Esophagus muscularis mucosa (tissue), 4 donors: ENCODE results near the gene PDE4C. TPM values are rescaled to one million over a fixed set of nuclear protein-coding genes. Genes with fewer than 3 reads are reported as not detected.

Experiments
- DNase-seq: peaks from one replicate; pipeline ENCODE4 v3.0.0-alpha.2; 2017; ENCODE audit errors: extremely low spot score
- H3K27ac ChIP-seq, 4 donors: fragments of 200-600 bp; sonication (generic); replicated peaks in 1 of 4; 1 replicate in 3 of 4; 2 replicates in 1 of 4; pipeline ENCODE4 v1.5.1; 2016 to 2019; ENCODE audit warnings: mild to moderate bottlenecking in 1 of 4
- H3K27me3 ChIP-seq, 4 donors: fragments of 200-600 bp; sonication (generic); one replicate each; pipeline versions ENCODE4 v1.5.1 to v1.6.0; 2016 to 2019
- H3K36me3 ChIP-seq, 4 donors: fragments of 200-600 bp; sonication (generic); one replicate each; pipeline ENCODE4 v1.5.1; 2016 to 2019
- H3K4me1 ChIP-seq, 4 donors: fragments of 200-600 bp; sonication (generic); one replicate each; pipeline ENCODE4 v1.5.1; 2016 to 2019
- H3K4me3 ChIP-seq, 4 donors: fragments of 200-600 bp; sonication (generic); 1 replicate in 2 of 4; 2 replicates in 2 of 4; pipeline ENCODE4 v1.5.1; 2016 to 2019; ENCODE audit warnings: mild to moderate bottlenecking in 4 of 4, moderate library complexity in 1 of 4
- H3K9me3 ChIP-seq, 4 donors: fragments of 200-600 bp; sonication (generic); 1 replicate in 3 of 4; 2 replicates in 1 of 4; pipeline ENCODE4 v1.5.1; 2016 to 2019
- EP300 ChIP-seq: sonication (generic); formaldehyde crosslinking; IDR thresholded peaks from one replicate; pipeline ENCODE4 v1.6.1; 2017; ENCODE audit warnings: antibody characterized with exemption
- POLR2A ChIP-seq: fragments of 450-650 bp; IDR thresholded peaks from one replicate; pipeline ENCODE4 v1.6.1; 2017; ENCODE audit warnings: antibody characterized with exemption, moderate library complexity, mild to moderate bottlenecking, low read depth
- POLR2AphosphoS5 ChIP-seq, 2 donors: sonication (generic); formaldehyde crosslinking; IDR thresholded peaks; one replicate each; pipeline ENCODE4 v1.6.1; 2017; ENCODE audit warnings: antibody characterized with exemption in 2 of 2
- WGBS: methylation state at CpG from one replicate; pipeline ENCODE4 v1.1.5; 2018; 5-methylcytosine and 5-hydroxymethylcytosine counted together
- intact Hi-C: fragments of 100-400 bp; cut with DNase I; formaldehyde crosslinking; loops from one replicate; pipeline ENCODE4 v1.15.1; 2023
- total RNA-seq, 4 donors: library from RNA; depleted of rRNA; stranded (reverse); fragments of >200 nt; gene quantifications; one replicate each; pipeline versions ENCODE4 v1.1.0 to v1.2.1, GENCODE V29; 2016
- TF ChIP-seq, protein P1 (sequence below), 3 experiments: fragments of 200-600 bp in 2 of 3; fragments of 450-650 bp in 1 of 3; sonication (generic) in 2 of 3; IDR thresholded peaks; one replicate each; pipeline ENCODE4 v1.5.1; 2017 to 2019; ENCODE audit warnings: antibody characterized with exemption in 3 of 3, mild to moderate bottlenecking in 2 of 3, moderate library complexity in 1 of 3

The PDE4C gene
- total RNA-seq, 4 donors from 2014 or later, result 0.17 to 1.2 (median 0.54) TPM

DNA sequence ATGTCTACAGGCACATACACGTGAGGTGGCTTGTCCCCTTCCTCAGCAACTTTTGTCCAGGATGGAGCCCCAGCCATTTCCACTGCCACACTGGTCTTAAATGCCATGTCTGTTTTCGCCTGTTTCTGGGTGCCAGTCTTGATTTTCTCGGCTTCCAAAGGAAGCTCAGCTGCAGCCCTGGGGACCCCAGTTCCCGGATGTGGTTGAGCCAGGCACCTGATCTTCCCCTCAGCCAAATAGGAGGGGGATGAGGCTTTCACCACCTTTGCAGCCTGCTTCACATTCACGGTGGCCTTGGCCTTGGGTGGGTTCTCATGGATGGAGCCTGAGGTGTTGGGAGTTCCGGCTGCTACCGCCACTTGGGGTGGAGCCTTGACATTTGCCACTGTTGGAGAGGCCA is 39.3 kb upstream of the PDE4C start:
- Histone ChIP-seq H3K27ac (no peak overlapping the region), H3K9me3 (no peaks in the 10 kb centered on the region), H3K4me3 (no peak overlapping the region), H3K27me3 (no peaks in the 10 kb centered on the region), H3K4me1 (no peaks in the 10 kb centered on the region), H3K36me3 (peaks cover 20 to 65% (median 47%) of the 10 kb centered on the region in 4 donors)
- DNase-seq, result no peak
- WGBS, result 93% methylated on average over 6 of the region's 7 CpGs
- intact Hi-C loops, result no loop called here
- TF ChIP-seq POLR2A (no peak), EP300 (no peak), POLR2AphosphoS5 (IDR thresholded peaks at IDR 0.05) (no peak)
- TF ChIP-seq, protein P1, sequence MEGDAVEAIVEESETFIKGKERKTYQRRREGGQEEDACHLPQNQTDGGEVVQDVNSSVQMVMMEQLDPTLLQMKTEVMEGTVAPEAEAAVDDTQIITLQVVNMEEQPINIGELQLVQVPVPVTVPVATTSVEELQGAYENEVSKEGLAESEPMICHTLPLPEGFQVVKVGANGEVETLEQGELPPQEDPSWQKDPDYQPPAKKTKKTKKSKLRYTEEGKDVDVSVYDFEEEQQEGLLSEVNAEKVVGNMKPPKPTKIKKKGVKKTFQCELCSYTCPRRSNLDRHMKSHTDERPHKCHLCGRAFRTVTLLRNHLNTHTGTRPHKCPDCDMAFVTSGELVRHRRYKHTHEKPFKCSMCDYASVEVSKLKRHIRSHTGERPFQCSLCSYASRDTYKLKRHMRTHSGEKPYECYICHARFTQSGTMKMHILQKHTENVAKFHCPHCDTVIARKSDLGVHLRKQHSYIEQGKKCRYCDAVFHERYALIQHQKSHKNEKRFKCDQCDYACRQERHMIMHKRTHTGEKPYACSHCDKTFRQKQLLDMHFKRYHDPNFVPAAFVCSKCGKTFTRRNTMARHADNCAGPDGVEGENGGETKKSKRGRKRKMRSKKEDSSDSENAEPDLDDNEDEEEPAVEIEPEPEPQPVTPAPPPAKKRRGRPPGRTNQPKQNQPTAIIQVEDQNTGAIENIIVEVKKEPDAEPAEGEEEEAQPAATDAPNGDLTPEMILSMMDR (IDR thresholded peaks at IDR 0.05), result no peak

DNA sequence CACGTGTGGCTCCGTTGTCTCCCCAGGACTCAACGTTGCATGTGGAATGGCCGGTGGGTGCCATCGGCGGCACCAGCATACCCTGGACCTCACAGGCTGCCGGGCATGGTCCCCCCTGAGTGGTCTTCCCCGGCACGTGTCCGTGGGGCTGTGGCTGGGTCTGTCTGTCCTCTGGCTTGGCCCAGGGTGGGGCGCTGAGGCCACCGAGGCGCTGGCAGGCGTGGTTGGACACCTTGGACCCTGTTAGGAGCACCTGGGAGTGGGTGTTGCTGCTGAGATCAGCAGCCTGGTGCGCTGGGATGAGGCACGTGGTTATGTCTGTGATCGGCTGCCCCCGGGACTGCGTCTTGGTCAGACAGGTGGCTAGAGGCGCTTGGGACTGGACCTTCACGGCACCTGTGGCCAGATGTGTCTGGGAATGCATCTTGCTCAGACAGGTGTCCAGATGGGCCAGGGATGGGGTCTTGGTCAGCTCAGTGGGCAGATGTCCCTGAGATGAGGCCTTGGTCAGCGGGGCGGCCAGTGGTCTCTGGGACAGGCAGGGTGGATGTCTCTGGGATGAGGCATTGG is 38.8 kb upstream of the PDE4C start:
- intact Hi-C loops, result no loop called here
- WGBS, result 95% methylated on average over 9 of the region's 23 CpGs
- no peaks in the 10 kb centered on the region for H3K4me1 ChIP-seq

DNA sequence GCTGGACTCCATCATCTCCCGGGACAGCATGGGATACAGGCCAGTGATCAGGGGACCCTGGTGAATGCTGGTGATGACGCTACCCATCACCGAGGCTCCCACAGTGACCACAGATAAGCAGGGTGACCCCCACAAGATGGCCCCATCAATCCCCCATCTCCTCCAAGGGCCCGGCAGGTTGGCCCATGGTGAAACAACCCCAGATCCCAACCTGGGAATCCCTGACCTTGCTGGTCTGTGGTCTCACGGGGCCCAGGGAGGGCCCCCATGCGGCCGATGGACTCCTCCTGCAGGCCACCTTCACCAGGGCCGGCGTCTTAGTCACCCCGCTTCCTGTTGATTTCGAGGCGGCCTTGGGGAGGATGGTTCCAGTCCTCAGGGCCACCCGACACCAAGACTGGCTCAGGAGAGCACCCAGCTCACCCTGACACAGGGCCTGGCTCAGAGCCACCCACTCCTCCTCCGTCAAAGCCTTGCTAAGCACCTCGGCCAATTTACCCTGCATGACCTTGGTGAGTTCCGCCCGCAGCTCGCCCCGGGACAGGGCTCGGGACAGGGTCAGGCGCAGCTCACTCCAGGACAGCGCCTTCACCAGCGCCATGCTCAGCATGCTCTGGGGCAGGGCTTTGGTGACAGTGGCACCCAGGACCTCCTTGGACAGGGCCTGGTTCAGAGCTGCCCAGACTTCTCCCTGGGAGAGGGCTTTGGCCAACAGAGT is 38.1 kb upstream of the PDE4C start:
- Histone ChIP-seq H3K27me3 (no peaks in the 10 kb centered on the region), H3K36me3 (peaks cover 20 to 64% (median 47%) of the 10 kb centered on the region in 4 donors)
- intact Hi-C loops, result no loop called here

More for the DNA sequence above, 38.8 kb upstream of the PDE4C start:
- no peak for DNase-seq
- Histone ChIP-seq H3K27ac (no peak overlapping the region), H3K9me3 (no peaks in the 10 kb centered on the region), H3K36me3 (peaks cover 20 to 65% (median 47%) of the 10 kb centered on the region in 4 donors), H3K27me3 (no peaks in the 10 kb centered on the region), H3K4me3 (no peak overlapping the region)
- TF ChIP-seq EP300, result no peak
- no peak for TF ChIP-seq POLR2A
- TF ChIP-seq, protein P1 (IDR thresholded peaks at IDR 0.05), result no peak

DNA sequence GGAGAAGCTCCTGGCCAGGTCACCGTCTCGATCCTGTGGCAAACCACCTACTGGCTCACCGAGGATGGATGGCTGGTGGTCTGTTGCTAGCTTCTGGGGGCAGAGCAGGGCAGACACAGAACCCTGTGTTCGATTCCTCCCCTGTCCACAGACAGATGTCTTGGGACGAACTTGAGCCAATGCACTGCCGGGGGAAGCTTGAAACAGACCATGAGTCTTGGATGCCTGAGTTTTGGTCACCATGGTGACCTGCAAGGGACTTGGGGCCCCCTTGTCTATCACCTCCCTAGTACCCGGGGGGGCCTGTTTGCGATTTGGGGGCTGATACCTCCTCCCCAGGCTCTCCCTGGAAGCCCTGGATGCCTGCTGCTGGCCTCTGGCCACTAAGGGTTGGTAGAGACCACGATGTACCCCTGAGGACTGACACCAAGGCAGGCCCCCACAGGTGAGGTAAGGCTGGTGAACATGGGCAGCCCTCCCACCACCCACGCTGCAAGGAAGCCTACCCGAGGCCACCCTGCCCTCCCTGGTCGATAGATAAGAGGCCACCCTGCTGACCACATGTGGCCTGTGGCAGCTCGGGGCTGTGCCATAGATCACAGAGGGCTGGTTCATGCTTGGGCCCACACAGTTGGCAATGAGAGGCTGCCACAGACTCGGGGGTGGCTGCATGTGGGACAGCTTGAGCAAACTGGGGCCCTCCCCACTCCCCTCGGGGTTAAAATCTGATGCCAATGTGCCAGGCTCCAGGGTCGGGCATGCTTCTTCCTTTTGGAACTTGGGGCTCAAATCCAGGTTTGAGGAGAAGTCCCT is 37.3 kb upstream of the PDE4C start:
- intact Hi-C loops, result no loop called here
- H3K36me3 ChIP-seq, result peaks cover 20 to 56% (median 44%) of the 10 kb centered on the region in 4 donors
- 69% methylated on average over 4 of the region's 16 CpGs for WGBS
- H3K27me3 ChIP-seq, result no peaks in the 10 kb centered on the region
- no peak overlapping the region for H3K4me3 ChIP-seq
- no peak for DNase-seq
- TF ChIP-seq, protein P1 (IDR thresholded peaks at IDR 0.05), result no peak
- TF ChIP-seq POLR2AphosphoS5 (IDR thresholded peaks at IDR 0.05) (no peak), EP300 (no peak), POLR2A (no peak)
- no peaks in the 10 kb centered on the region for H3K9me3 ChIP-seq
- H3K27ac ChIP-seq, result no peak overlapping the region
- H3K4me1 ChIP-seq, result no peaks in the 10 kb centered on the region

More for the DNA sequence above, 38.1 kb upstream of the PDE4C start:
- no peaks in the 10 kb centered on the region for H3K4me1 ChIP-seq
- H3K9me3 ChIP-seq, result no peaks in the 10 kb centered on the region
- DNase-seq, result no peak
- no peak for TF ChIP-seq POLR2A
- no peak overlapping the region for H3K4me3 ChIP-seq
- 96% methylated on average over 4 of the region's 23 CpGs for WGBS
- no peak overlapping the region for H3K27ac ChIP-seq

DNA sequence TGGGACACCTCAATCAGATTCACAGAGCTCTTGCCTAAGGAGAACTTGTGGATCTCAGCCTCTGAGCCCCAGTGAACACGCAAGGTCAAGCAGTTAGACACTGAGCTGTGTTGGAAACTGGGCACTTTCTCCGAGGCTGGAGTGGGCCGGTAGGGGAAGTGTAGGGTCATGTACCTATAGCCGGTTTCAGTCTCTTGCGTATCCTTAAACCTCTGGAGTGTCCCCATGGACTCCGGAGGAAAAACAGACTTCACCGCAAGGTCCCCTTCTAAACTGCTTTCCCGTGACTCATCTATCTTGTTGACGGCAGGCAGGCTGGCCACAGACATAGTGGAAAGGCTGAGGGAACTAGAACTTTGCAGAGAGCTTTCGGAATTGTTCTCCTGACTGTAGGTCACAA is 36.7 kb upstream of the PDE4C start:
- Histone ChIP-seq H3K4me3 (no peak overlapping the region), H3K27me3 (no peaks in the 10 kb centered on the region), H3K27ac (no peak overlapping the region), H3K9me3 (no peaks in the 10 kb centered on the region), H3K36me3 (peaks cover 20 to 50% (median 39%) of the 10 kb centered on the region in 4 donors), H3K4me1 (no peaks in the 10 kb centered on the region)
- TF ChIP-seq EP300 (no peak), POLR2AphosphoS5 (IDR thresholded peaks at IDR 0.05) (no peak), POLR2A (no peak)
- TF ChIP-seq, protein P1 (IDR thresholded peaks at IDR 0.05), result no peak
- intact Hi-C loops, result no loop called here
- 91% methylated on average over 7 of the region's 10 CpGs for WGBS
- no peak for DNase-seq
